AG04450 (cell line): Measurements from ENCODE around the gene UNC5CL. TPM values are rescaled to one million over a fixed set of nuclear protein-coding genes. Genes with fewer than 3 reads are reported as not detected.
A peak's percentile ranks its signal among the peaks of the same experiment; 100 is the strongest.
"Not testable (repeated sequence)": the region's sequence is repeated elsewhere in the genome, so short reads cannot be mapped to it uniquely, and the experiment has no call there.

ENCODE experiments used
- CTCF ChIA-PET: fragments of 300-600, 350-600 bp; formaldehyde crosslinking; extraction: SDS; loops from one replicate; lab custom pipeline; 2022; ENCODE audit warnings: antibody characterized with exemption, inconsistent platforms; lab: Charles Lee
- POLR2A ChIA-PET: fragments of 350-600 bp; formaldehyde crosslinking; extraction: SDS; loops from one replicate; lab custom pipeline; 2021; ENCODE audit warnings: antibody characterized with exemption, inconsistent platforms; lab: Yijun Ruan, JAX
- DNase-seq: peaks from one replicate; pipeline ENCODE4 v3.0.0-alpha.2; 2011; ENCODE audit warnings: low read depth, low spot score
- H3K27ac ChIP-seq: one replicate; pipeline ENCODE4 v1.5.1; 2012; ENCODE audit warnings: low read depth, low read length, control low read depth
- H3K27me3 ChIP-seq: one replicate; pipeline ENCODE4 v1.6.0; 2012; ENCODE audit warnings: low read length; ENCODE audit not compliant: control insufficient read depth, insufficient read depth
- H3K4me3 ChIP-seq: 2 replicates; pipeline ENCODE4 v1.5.1; 2011; ENCODE audit warnings: mild to moderate bottlenecking, low read depth, low read length, control low read depth
- H3K9me3 ChIP-seq: 2 replicates; pipeline ENCODE4 v1.5.1; 2012; ENCODE audit warnings: low read length; ENCODE audit not compliant: control insufficient read depth, insufficient read depth
- polyA plus RNA-seq: library from polyadenylated mRNA; depleted of rRNA; stranded (reverse); fragments of >200 nt; gene quantifications from 2 replicates; pipeline ENCODE4 v1.2.3, GENCODE V29; 2011
- TF ChIP-seq, protein P1 (sequence below): IDR thresholded peaks from 2 replicates; pipeline ENCODE4 v1.5.1; 2011; ENCODE audit warnings: low read depth, low read length, control low read depth, inconsistent platforms

UNC5CL gene
- polyA plus RNA-seq, 1 experiment: 0.02 TPM

DNA sequence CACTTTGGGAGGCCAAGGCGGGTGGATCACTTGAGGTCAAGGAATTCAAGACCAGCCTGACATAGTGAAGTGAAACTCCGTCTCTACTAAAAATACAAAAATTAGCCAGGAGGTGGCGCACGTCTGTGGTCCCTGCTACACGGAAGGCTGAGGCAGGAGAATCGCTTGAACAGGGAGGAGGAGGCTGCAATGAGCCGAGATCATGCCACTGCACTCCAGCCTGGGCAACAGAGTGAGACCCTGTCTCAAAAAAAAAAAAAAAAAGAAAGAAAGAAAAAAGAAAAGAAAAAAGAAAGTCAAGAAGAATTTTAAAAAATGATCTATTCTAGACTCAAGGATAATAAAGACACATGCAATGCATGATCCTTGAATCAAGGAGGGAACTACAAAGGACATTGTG is 32.8 kb downstream of the UNC5CL start:
- H3K9me3 ChIP-seq, CTCF ChIA-PET, H3K4me3 ChIP-seq, DNase-seq, POLR2A ChIA-PET, H3K27ac ChIP-seq: not testable (repeated sequence)
- peaks cover 18% of the 10 kb centered on the region for H3K27me3 ChIP-seq
- TF ChIP-seq, protein P1, sequence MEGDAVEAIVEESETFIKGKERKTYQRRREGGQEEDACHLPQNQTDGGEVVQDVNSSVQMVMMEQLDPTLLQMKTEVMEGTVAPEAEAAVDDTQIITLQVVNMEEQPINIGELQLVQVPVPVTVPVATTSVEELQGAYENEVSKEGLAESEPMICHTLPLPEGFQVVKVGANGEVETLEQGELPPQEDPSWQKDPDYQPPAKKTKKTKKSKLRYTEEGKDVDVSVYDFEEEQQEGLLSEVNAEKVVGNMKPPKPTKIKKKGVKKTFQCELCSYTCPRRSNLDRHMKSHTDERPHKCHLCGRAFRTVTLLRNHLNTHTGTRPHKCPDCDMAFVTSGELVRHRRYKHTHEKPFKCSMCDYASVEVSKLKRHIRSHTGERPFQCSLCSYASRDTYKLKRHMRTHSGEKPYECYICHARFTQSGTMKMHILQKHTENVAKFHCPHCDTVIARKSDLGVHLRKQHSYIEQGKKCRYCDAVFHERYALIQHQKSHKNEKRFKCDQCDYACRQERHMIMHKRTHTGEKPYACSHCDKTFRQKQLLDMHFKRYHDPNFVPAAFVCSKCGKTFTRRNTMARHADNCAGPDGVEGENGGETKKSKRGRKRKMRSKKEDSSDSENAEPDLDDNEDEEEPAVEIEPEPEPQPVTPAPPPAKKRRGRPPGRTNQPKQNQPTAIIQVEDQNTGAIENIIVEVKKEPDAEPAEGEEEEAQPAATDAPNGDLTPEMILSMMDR: peak; percentile 59

DNA sequence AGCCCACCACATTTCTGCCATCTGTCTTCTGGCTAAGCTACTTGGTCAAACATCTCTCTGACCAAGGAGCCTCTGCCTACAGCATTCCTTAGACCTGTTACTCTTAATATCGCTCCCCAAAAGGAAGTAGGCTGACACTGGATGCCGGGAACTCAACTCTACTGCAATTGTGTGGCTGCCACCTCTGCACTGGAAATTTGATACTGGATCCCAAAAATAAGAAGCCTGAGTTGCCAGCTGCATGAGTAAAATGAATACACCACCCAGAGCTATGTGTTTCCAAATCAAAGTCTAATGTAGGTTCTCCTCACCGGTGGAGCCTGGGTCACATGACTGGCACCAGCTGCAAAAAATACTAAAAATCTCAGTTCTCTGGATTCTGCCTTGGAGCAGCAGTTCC is 36.9 kb downstream of the UNC5CL start:
- no peak overlapping the region for H3K27ac ChIP-seq
- H3K4me3 ChIP-seq: no peak overlapping the region
- TF ChIP-seq, protein P1: no peak
- ChIA-PET CTCF (interaction anchor here (0.9 kb wide), 1 partner anchor 26 kb away, joined by 4 read pairs; no protein-coding TSS in a partner anchor), POLR2A (no interaction called here)
- H3K9me3 ChIP-seq: no peaks in the 10 kb centered on the region
- H3K27me3 ChIP-seq: peaks cover 14% of the 10 kb centered on the region
- DNase-seq: no peak

- CTCF ChIA-PET: interaction anchor here (1.4 to 1.5 kb wide), 2 partner anchors 10 to 27 kb away, joined by 4 read pairs; no protein-coding TSS in a partner anchor
- no peak overlapping the region for H3K4me3 ChIP-seq
- H3K27ac ChIP-seq: no peak overlapping the region
- H3K27me3 ChIP-seq: peaks cover 14% of the 10 kb centered on the region
- DNase-seq: no peak
- TF ChIP-seq, protein P1: no peak
- H3K9me3 ChIP-seq: no peaks in the 10 kb centered on the region
- POLR2A ChIA-PET: no interaction called here
Observed at GRCh38 chr6:41000248-41000647, 38.8 kb downstream of the UNC5CL start.

DNA sequence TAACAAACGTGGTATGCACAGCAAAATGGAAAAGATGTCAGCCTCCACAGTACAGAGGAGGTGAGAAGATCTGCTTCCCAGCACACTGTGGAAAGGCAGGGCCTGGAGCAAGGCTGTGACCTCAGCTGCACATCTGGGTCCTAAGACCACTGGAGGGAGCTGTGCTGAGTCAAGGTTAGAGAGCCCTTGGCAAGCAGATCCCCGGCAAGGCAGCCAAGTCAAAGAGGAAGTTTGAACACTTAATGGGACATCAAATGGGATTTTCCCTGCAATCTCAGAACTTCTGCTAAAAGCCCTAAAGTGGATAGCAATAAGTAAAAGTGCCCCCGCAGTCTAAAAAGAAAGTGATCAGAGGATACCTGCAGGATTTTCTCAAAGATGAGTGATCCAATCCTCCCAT is 39.5 kb downstream of the UNC5CL start:
- TF ChIP-seq, protein P1: peak; percentile 54
- Histone ChIP-seq H3K9me3 (no peaks in the 10 kb centered on the region), H3K27me3 (peaks cover 14% of the 10 kb centered on the region), H3K27ac (no peak overlapping the region), H3K4me3 (no peak overlapping the region)
- POLR2A ChIA-PET: interaction anchor here (0.7 kb wide), 1 partner anchor 32 kb away, joined by 5 read pairs; no protein-coding TSS in a partner anchor
- DNase-seq: no peak
- CTCF ChIA-PET: interaction anchor here (0.7 to 2.2 kb wide), 4 partner anchors 22 to 124 kb away, joined by 3 to 14 read pairs (median 4); no protein-coding TSS in a partner anchor

- POLR2A ChIA-PET: interaction anchor here (0.7 kb wide), 1 partner anchor 31 kb away, joined by 5 read pairs; no protein-coding TSS in a partner anchor
Observed at GRCh38 chr6:40998661-40999060, 40.4 kb downstream of the UNC5CL start.

More at GRCh38 chr6:40998661-40999060, 40.4 kb downstream of the UNC5CL start:
- CTCF ChIA-PET: interaction anchor here (0.6 to 3.0 kb wide), 8 partner anchors 10 to 123 kb away, joined by 3 to 14 read pairs (median 4); no protein-coding TSS in a partner anchor
- Histone ChIP-seq H3K27ac (no peak overlapping the region), H3K27me3 (peaks cover 14% of the 10 kb centered on the region), H3K9me3 (no peaks in the 10 kb centered on the region), H3K4me3 (no peak overlapping the region)
- DNase-seq: no peak
- TF ChIP-seq, protein P1: no peak
